Measurements from ENCODE around the gene CROCC2.

The CROCC2 gene

GRCh38 chr2:240960309-240960970, 54.3 kb downstream of the CROCC2 start:
- no peak for DNase-seq

GRCh38 chr2:240960971-240961876, 55.1 kb downstream of the CROCC2 start:
- DNase-seq = no peak

- DNase-seq = no peak
Observed at GRCh38 chr2:240961910-240962299, 55.8 kb downstream of the CROCC2 start.

- DNase-seq = no peak
Observed at GRCh38 chr2:240962300-240963064, 56.3 kb downstream of the CROCC2 start.

GRCh38 chr2:240963065-240963867, 57.1 kb downstream of the CROCC2 start:
- no peak for DNase-seq

GRCh38 chr2:240963868-240964703, 58.0 kb downstream of the CROCC2 start:
- no peak for DNase-seq

GRCh38 chr2:240964704-240965295, 58.7 kb downstream of the CROCC2 start:
- no peak for DNase-seq

GRCh38 chr2:240965296-240965904, 59.3 kb downstream of the CROCC2 start:
- no peak for DNase-seq

GRCh38 chr2:240965905-240966456, 59.8 kb downstream of the CROCC2 start:
- DNase-seq = no peak

GRCh38 chr2:240966457-240966905, 60.3 kb downstream of the CROCC2 start:
- no peak for DNase-seq

GRCh38 chr2:240966906-240967680, 61.0 kb downstream of the CROCC2 start:
- no peak for DNase-seq

GRCh38 chr2:240967681-240968621, 61.8 kb downstream of the CROCC2 start:
- DNase-seq = no peak

- no peak for DNase-seq
Observed at GRCh38 chr2:240968731-240969624, 62.8 kb downstream of the CROCC2 start.

- no peak for DNase-seq
Observed at GRCh38 chr2:240970104-240970503, 64.0 kb downstream of the CROCC2 start.

GRCh38 chr2:240970816-240971215, 64.7 kb downstream of the CROCC2 start:
- DNase-seq = no peak

- no peak for DNase-seq
Observed at GRCh38 chr2:240972201-240972600, 66.1 kb downstream of the CROCC2 start.
